GM12878 (cell line): ENCODE measurements around the gene KDM2A. TPM values are rescaled to one million over a fixed set of nuclear protein-coding genes. Genes with fewer than 3 reads are reported as not detected.

Experiments
- ATAC-seq: fragments of 200-7000 bp; cut with Tn5 transposase; 3 replicates; pipeline ENCODE4 v1.9.1; 2020; ENCODE audit warnings: mild to moderate bottlenecking, moderate library complexity
- BruUV-seq: library from RNA; stranded (reverse); fragments of 400-500 nt; replicated peaks from 2 replicates; lab custom pipeline; 2021; lab: Mats Ljungman, UMichigan
- CTCF ChIA-PET: fragments of 300-600 bp; sonication (Branson Sonifier 250); formaldehyde crosslinking; extraction: SDS; loops from one replicate; lab custom pipeline; 2021; ENCODE audit warnings: inconsistent platforms; lab: Yijun Ruan, JAX
- POLR2A ChIA-PET: fragments of 350-600 bp; formaldehyde crosslinking; extraction: SDS; loops from one replicate; lab custom pipeline; 2021; ENCODE audit warnings: inconsistent platforms; lab: Charles Lee
- RAD21 ChIA-PET: fragments of 300-600 bp; sonication (Branson Sonifier 250); formaldehyde crosslinking; loops from one replicate; lab custom pipeline; 2023; ENCODE audit warnings: antibody characterized with exemption; ENCODE audit not compliant: unreplicated experiment; lab: Charles Lee
- SMC1A ChIA-PET: fragments of 300-600 bp; sonication (Branson Sonifier 250); formaldehyde crosslinking; loops from one replicate; lab custom pipeline; 2023; ENCODE audit not compliant: unreplicated experiment, uncharacterized antibody; lab: Charles Lee
- DNase-seq: peaks from one replicate; pipeline ENCODE4 v3.0.0-alpha.2; 2011; ENCODE audit warnings: low read depth, low spot score
- FAIRE-seq: peaks from 3 replicates; lab custom pipeline; 2011; peaks lifted over from hg19 to GRCh38; lab: Jason Lieb, UNC
- H2AFZ ChIP-seq: 2 replicates; pipeline ENCODE4 v1.6.0; 2011; ENCODE audit warnings: low read depth, low read length, control low read depth; ENCODE audit not compliant: control insufficient read depth
- H3K27ac ChIP-seq: 2 replicates; pipeline ENCODE4 v1.5.1; 2011; ENCODE audit warnings: control low read depth; ENCODE audit not compliant: control insufficient read depth, insufficient read depth
- H3K27me3 ChIP-seq, 2 experiments: replicated peaks in 1 of 2; 2 replicates each; pipeline versions ENCODE4 v1.6.0 to v1.6.1; 2011; ENCODE audit warnings: low read length in 1 of 2; ENCODE audit not compliant: control insufficient read depth in 2 of 2, insufficient read depth in 2 of 2
- H3K36me3 ChIP-seq, 2 experiments: 2 replicates each; pipeline ENCODE4 v1.5.1; 2011; ENCODE audit warnings: low read length in 1 of 2; ENCODE audit not compliant: control insufficient read depth in 2 of 2, insufficient read depth in 2 of 2
- H3K4me1 ChIP-seq: 2 replicates; pipeline ENCODE4 v1.6.1; 2011; ENCODE audit warnings: mild to moderate bottlenecking, low read length, moderate library complexity, mixed read lengths; ENCODE audit not compliant: control insufficient read depth, insufficient read depth
- H3K4me2 ChIP-seq: 2 replicates; pipeline ENCODE4 v1.6.0; 2011; ENCODE audit warnings: control low read depth; ENCODE audit not compliant: control insufficient read depth, insufficient read depth
- H3K4me3 ChIP-seq: fragments of 200-600 bp; sonication (generic); 2 replicates; pipeline ENCODE4 v1.5.1; 2016
- H3K79me2 ChIP-seq: 2 replicates; pipeline ENCODE4 v1.6.0; 2011; ENCODE audit warnings: low read length; ENCODE audit not compliant: control insufficient read depth, insufficient read depth
- H3K9ac ChIP-seq: 2 replicates; pipeline ENCODE4 v1.8.0; 2011; ENCODE audit warnings: low read length, control low read depth, mixed read lengths; ENCODE audit not compliant: control insufficient read depth, insufficient read depth
- H3K9me3 ChIP-seq: replicated peaks from 3 replicates; pipeline ENCODE4 v1.5.1; 2011; ENCODE audit warnings: mild to moderate bottlenecking, low read length; ENCODE audit not compliant: control insufficient read depth, insufficient read depth
- H4K20me1 ChIP-seq: 2 replicates; pipeline ENCODE4 v1.6.0; 2011; ENCODE audit not compliant: control insufficient read depth, insufficient read depth
- GABPA ChIP-seq: IDR thresholded peaks from 2 replicates; pipeline ENCODE4 v1.6.1; 2014; ENCODE audit warnings: antibody characterized with exemption, low read depth, mild to moderate bottlenecking, inconsistent platforms
- whole genome bisulfite sequencing: methylation state at CpG from one replicate; pipeline ENCODE4 v1.1.6; 2016; ENCODE audit warnings: low lambda C conversion rate; ENCODE audit not compliant: insufficient replicate concordance, insufficient coverage; ENCODE audit errors: missing lambda C conversion rate; 5-methylcytosine and 5-hydroxymethylcytosine counted together
- in situ Hi-C: fragments of 300-500 bp; cut with MboI; formaldehyde crosslinking; loops from 9 replicates; pipeline ENCODE4 v1.14.3; 2018; ENCODE audit warnings: mixed read lengths
- intact Hi-C: fragments of 100-400 bp; cut with micrococcal nuclease; formaldehyde crosslinking; loops from one replicate; pipeline ENCODE4 v1.14.2; 2022; ENCODE audit not compliant: unreplicated experiment
- polyA plus RNA-seq, 11 experiments: library from polyadenylated mRNA; depleted of rRNA in 4 of 11; unstranded in 6 of 11; stranded (reverse) in 5 of 11; fragments of >200 nt; fragmentation: Nextera tagmentation in 4 of 11; fragmentation: Illumina TruSeq in 1 of 11; extraction: Ambion mirVana in 4 of 11; extraction: Trizol in 1 of 11; gene quantifications; 1 replicate in 1 of 11; 2 replicates in 10 of 11; pipeline versions ENCODE4 v1.2.1 to v1.2.3, GENCODE V29; 2011 to 2016; ENCODE audit warnings: inconsistent platforms in 2 of 11, missing spikeins in 2 of 11, low read depth in 1 of 11
- total RNA-seq, 4 experiments: library from RNA; depleted of rRNA in 3 of 4; stranded (reverse); fragments of >200 nt in 3 of 4; fragmentation: Illumina TruSeq in 1 of 4; extraction: Trizol in 1 of 4; gene quantifications; 2 replicates each; pipeline versions ENCODE4 v1.2.1 to v1.2.3, GENCODE V29; 2013 to 2021
- TF ChIP-seq, protein P1 (sequence below): fragments of 450-650 bp; IDR thresholded peaks from 2 replicates; pipeline ENCODE4 v1.6.1; 2017; ENCODE audit warnings: antibody characterized with exemption, mild to moderate bottlenecking, moderate library complexity
- TF ChIP-seq, protein P2 (sequence below): fragments of 450-650 bp; IDR thresholded peaks from 2 replicates; pipeline ENCODE4 v1.6.1; 2017; ENCODE audit warnings: mild to moderate bottlenecking, low read depth, inconsistent platforms; ENCODE audit not compliant: poor library complexity, severe bottlenecking

The KDM2A gene
- total and polyA plus RNA-seq, 10 of the 15 experiments (the other 5 are each of a cell fraction or from before 2014, with no cell fraction given), result 10.5 to 69.3 (median 41.6) TPM

DNA sequence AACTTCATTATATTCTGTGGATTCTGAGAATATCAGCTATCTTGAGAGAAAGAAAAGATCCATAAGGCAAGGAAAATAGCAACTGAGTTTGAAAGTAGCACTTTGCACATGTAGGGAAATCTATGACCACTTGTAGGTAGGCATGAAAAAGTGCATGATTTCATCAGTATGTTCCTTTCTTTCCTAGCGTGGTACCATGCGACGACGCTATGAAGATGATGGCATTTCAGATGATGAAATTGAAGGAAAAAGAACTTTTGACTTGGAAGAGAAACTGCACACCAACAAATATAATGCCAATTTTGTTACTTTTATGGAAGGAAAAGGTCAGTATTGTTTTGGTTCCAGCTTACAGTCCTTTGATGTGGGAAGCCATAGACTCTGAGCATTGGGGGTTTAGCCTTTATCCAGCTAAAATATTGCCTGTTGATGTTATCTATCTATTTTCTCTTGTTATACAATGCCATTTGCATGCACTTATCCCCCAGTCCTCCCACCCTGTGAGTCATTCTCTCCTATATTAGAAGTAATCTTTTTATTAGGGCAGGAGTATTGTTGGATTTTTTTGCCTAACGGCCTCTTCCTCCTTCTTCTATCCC is 60.9 kb downstream of the KDM2A start:
- CTCF ChIA-PET, result interaction anchor here (0.8 to 1.5 kb wide), 3 partner anchors 10 to 109 kb away, joined by 3 read pairs; no protein-coding TSS in a partner anchor

More for the DNA sequence above, 60.9 kb downstream of the KDM2A start:
- Histone ChIP-seq H3K9ac (no peak overlapping the region), H3K4me1 (no peaks in the 10 kb centered on the region), H3K36me3 (peaks cover 5 to 21% of the 10 kb centered on the region in 2 experiments), H3K9me3 (no peaks in the 10 kb centered on the region)
- RAD21 ChIA-PET, result no interaction called here
- SMC1A ChIA-PET, result interaction anchor here (1.4 kb wide), 1 partner anchor 9 kb away, joined by 4 read pairs; no protein-coding TSS in a partner anchor
- DNase-seq, result no peak
- TF ChIP-seq, protein P1, sequence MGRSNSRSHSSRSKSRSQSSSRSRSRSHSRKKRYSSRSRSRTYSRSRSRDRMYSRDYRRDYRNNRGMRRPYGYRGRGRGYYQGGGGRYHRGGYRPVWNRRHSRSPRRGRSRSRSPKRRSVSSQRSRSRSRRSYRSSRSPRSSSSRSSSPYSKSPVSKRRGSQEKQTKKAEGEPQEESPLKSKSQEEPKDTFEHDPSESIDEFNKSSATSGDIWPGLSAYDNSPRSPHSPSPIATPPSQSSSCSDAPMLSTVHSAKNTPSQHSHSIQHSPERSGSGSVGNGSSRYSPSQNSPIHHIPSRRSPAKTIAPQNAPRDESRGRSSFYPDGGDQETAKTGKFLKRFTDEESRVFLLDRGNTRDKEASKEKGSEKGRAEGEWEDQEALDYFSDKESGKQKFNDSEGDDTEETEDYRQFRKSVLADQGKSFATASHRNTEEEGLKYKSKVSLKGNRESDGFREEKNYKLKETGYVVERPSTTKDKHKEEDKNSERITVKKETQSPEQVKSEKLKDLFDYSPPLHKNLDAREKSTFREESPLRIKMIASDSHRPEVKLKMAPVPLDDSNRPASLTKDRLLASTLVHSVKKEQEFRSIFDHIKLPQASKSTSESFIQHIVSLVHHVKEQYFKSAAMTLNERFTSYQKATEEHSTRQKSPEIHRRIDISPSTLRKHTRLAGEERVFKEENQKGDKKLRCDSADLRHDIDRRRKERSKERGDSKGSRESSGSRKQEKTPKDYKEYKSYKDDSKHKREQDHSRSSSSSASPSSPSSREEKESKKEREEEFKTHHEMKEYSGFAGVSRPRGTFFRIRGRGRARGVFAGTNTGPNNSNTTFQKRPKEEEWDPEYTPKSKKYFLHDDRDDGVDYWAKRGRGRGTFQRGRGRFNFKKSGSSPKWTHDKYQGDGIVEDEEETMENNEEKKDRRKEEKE, result no peak
- TF ChIP-seq, protein P2, sequence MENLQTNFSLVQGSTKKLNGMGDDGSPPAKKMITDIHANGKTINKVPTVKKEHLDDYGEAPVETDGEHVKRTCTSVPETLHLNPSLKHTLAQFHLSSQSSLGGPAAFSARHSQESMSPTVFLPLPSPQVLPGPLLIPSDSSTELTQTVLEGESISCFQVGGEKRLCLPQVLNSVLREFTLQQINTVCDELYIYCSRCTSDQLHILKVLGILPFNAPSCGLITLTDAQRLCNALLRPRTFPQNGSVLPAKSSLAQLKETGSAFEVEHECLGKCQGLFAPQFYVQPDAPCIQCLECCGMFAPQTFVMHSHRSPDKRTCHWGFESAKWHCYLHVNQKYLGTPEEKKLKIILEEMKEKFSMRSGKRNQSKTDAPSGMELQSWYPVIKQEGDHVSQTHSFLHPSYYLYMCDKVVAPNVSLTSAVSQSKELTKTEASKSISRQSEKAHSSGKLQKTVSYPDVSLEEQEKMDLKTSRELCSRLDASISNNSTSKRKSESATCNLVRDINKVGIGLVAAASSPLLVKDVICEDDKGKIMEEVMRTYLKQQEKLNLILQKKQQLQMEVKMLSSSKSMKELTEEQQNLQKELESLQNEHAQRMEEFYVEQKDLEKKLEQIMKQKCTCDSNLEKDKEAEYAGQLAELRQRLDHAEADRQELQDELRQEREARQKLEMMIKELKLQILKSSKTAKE, result no peak
- no peak for TF ChIP-seq GABPA
- TF ChIP-seq, all 136 proteins: peak for 0
- POLR2A ChIA-PET, result no interaction called here
- no peak for ATAC-seq
- Histone ChIP-seq H3K79me2 (peaks cover 25% of the 10 kb centered on the region), H2AFZ (no peak overlapping the region), H3K27ac (no peak overlapping the region), H3K4me2 (no peak overlapping the region), H4K20me1 (no peaks in the 10 kb centered on the region; the same call in 1 of the 2 replicates), H3K27me3 (no peaks in the 10 kb centered on the region), H3K4me3 (no peak overlapping the region)
- in situ Hi-C loops (no loop called here), intact Hi-C loops (no loop called here)
- WGBS, result 99% methylated on average over 5 of the region's 5 CpGs
- no peak for FAIRE-seq
- BruUV-seq, result no TSS peak
